ENCODE results near the gene SUCLA2. TPM values are rescaled to one million over a fixed set of nuclear protein-coding genes. Genes with fewer than 3 reads are reported as not detected.

Gene SUCLA2
- total RNA-seq, 4 donors from 2014 or later: 45.4 to 68.5 (median 57.2) TPM

DNA sequence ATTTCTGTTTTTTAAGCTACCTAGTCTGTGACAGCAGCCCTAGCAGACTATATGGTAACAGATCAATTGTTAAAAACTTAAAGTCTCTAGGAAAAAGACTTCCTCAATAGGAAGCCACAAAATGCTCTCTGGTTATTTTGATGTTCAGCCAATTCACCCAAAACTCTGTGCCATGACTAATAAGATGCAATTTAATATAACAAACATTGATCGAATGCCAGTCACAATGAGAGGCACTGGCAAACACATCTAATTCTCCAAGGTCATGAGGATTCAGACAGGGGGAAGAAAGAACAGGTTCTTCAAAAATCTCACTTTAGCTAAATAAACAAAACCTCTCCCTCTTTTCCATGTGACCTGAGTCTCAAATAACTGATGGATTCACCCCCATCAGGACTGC, 107.5 kb downstream of the SUCLA2 start:
- Histone ChIP-seq H3K4me1 (no peaks in the 10 kb centered on the region), H3K4me3 (no peak overlapping the region), H3K36me3 (no peaks in the 10 kb centered on the region), H3K27me3 (no peaks in the 10 kb centered on the region), H3K27ac (no peak overlapping the region), H3K9me3 (no peaks in the 10 kb centered on the region)
- TF ChIP-seq, protein P1, sequence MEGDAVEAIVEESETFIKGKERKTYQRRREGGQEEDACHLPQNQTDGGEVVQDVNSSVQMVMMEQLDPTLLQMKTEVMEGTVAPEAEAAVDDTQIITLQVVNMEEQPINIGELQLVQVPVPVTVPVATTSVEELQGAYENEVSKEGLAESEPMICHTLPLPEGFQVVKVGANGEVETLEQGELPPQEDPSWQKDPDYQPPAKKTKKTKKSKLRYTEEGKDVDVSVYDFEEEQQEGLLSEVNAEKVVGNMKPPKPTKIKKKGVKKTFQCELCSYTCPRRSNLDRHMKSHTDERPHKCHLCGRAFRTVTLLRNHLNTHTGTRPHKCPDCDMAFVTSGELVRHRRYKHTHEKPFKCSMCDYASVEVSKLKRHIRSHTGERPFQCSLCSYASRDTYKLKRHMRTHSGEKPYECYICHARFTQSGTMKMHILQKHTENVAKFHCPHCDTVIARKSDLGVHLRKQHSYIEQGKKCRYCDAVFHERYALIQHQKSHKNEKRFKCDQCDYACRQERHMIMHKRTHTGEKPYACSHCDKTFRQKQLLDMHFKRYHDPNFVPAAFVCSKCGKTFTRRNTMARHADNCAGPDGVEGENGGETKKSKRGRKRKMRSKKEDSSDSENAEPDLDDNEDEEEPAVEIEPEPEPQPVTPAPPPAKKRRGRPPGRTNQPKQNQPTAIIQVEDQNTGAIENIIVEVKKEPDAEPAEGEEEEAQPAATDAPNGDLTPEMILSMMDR (IDR thresholded peaks at IDR 0.05): no peak
- TF ChIP-seq POLR2A (IDR thresholded peaks at IDR 0.05): no peak
- no peak for DNase-seq

Other genes with a start within 250 kb of the SUCLA2 start
- gene NUDT15, start 36.5 kb upstream of the SUCLA2 start, total RNA-seq: 10 to 100 TPM in 1 of 4 donors, 1 to 10 TPM in 3; 3.7 to 11.9 (median 8.2) TPM
- 10 to 100 TPM; 23.6 to 68.5 (median 44.4) TPM for gene MED4, start 93.8 kb upstream of the SUCLA2 start, total RNA-seq
- 100 to 1,000 TPM; 136 to 528 (median 417) TPM for gene ITM2B, start 231.9 kb upstream of the SUCLA2 start, total RNA-seq

Data from Peyer's patch (tissue), 4 donors.